Activated T-helper 1 cell treated with anti-CD3 and anti-CD28 coated beads, Interleukin-12 subunit alpha, Interleukin-12 subunit beta, Interleukin-2, Interleukin-4 antibody, amounts not matched to agents 30 ng/mL and 10 ng/mL and 1 ng/mL, durations not matched to agents 14 hours and 24 hours and 36 hours (primary cell): ENCODE measurements around the gene CHRNB1. TPM values are rescaled to one million over a fixed set of nuclear protein-coding genes. Genes with fewer than 3 reads are reported as not detected.

Experiments
- DNase-seq: peaks from one replicate; pipeline ENCODE4 v3.0.0; 2021; ENCODE audit warnings: low spot score
- H3K27ac Mint-ChIP-seq: one replicate; pipeline ENCODE4 v1.8.0; 2021; ENCODE audit warnings: mild to moderate bottlenecking, mixed read lengths
- H3K27me3 Mint-ChIP-seq: one replicate; pipeline ENCODE4 v1.8.0; 2022; ENCODE audit warnings: mild to moderate bottlenecking, moderate library complexity, mixed read lengths; ENCODE audit not compliant: insufficient read depth
- H3K36me3 Mint-ChIP-seq: one replicate; pipeline ENCODE4 v1.8.0; 2021; ENCODE audit warnings: low read depth, mixed read lengths
- H3K4me1 Mint-ChIP-seq: one replicate; pipeline ENCODE4 v1.8.0; 2021; ENCODE audit warnings: low read depth, mixed read lengths
- H3K4me3 Mint-ChIP-seq: one replicate; pipeline ENCODE4 v1.8.0; 2021; ENCODE audit warnings: mild to moderate bottlenecking, moderate library complexity, mixed read lengths
- H3K9me3 Mint-ChIP-seq: one replicate; pipeline ENCODE4 v1.8.0; 2021; ENCODE audit warnings: mixed read lengths
- intact Hi-C: fragments of 100-400 bp; cut with micrococcal nuclease; formaldehyde crosslinking; loops from one replicate; pipeline ENCODE4 v1.15.1; 2024
- total RNA-seq: library from RNA; stranded (reverse); gene quantifications from 2 replicates; pipeline ENCODE4 v1.2.3, GENCODE V29; 2022

CHRNB1 gene, protein sequence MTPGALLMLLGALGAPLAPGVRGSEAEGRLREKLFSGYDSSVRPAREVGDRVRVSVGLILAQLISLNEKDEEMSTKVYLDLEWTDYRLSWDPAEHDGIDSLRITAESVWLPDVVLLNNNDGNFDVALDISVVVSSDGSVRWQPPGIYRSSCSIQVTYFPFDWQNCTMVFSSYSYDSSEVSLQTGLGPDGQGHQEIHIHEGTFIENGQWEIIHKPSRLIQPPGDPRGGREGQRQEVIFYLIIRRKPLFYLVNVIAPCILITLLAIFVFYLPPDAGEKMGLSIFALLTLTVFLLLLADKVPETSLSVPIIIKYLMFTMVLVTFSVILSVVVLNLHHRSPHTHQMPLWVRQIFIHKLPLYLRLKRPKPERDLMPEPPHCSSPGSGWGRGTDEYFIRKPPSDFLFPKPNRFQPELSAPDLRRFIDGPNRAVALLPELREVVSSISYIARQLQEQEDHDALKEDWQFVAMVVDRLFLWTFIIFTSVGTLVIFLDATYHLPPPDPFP
- total RNA-seq, result 6.6 and 7.0 TPM in 2 replicates

DNA sequence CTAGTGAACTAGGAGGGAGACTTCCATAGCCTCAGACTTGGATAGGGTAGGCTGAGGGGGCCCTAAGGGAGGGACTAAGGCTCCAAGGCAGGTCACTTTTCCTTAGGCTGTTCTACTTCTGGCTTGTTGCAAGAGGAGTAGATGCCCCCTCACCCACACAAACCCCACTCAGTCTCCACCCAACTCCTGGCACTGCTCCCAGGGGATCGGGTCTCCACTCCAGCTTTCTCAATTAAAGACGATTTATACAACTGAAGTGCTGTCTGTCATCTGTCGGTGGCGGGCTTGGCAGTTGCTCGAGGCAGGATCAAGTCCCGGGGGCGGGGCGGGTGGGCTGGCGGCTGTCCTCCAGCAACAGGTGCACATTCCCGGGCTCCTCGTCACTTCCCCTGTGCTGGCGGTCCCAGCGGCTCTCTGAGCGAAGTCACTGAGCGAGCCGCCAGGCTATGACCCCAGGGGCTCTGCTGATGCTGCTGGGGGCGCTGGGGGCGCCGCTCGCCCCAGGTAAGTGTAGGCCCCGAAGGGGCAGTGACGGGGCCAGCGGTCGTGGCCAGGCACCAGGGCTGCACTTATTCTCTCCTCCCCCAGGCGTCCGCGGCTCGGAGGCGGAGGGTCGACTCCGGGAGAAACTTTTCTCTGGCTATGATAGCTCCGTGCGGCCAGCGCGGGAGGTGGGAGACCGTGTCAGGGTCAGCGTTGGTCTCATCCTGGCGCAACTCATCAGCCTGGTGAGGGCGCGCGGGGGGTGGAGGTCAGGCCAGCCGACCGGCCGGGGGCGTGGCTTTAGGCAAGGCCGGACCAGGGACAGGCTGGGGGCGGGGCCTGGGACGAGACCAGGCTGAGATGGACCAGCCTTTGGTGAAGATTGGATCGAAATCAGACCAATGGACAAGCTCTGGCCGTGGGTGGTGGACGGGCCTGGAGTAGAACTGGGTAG is at the start of gene CHRNB1:
TSS of gene CHRNB1 (plus strand) at position 380 of the 937 bp plus-strand sequence. CDS start at position 447, 67 bp downstream.
- Mint-ChIP-seq H3K4me3 (peak within 1 kb of the TSS; percentile 79), H3K9me3 (no peaks in the 10 kb centered on the region), H3K27ac (peak within 1 kb of the TSS; percentile 34), H3K36me3 (peaks cover 29% of the 10 kb centered on the region), H3K27me3 (peaks cover 19% of the 10 kb centered on the region), H3K4me1 (peaks cover 20% of the 10 kb centered on the region)
- DNase-seq, result no peak
- intact Hi-C loops, result loop anchor here (1.0 kb wide), 1 partner anchor 10 kb away; no protein-coding TSS in a partner anchor

DNA sequence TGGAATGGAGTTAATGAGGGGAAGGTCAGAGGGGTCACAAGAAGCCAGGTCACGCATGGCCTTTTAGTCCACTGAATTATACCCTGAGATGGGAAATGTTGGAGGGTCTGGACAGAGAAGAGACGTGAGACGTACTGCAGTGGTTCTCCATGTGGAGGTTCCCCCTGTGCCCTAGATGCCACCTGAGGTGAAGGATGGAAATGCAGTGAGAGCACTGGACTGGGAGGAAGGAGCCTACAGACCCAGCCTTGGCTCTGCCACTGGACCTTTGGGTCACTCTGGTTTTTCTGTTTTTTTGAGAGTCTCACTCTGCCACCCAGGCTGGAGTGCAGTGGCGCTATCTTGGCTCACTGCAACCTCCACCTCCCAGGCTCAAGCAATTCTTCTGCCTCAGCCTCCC is 48.7 kb upstream of the CHRNB1 start:
- H3K36me3 Mint-ChIP-seq, result peaks cover 13% of the 10 kb centered on the region

DNA sequence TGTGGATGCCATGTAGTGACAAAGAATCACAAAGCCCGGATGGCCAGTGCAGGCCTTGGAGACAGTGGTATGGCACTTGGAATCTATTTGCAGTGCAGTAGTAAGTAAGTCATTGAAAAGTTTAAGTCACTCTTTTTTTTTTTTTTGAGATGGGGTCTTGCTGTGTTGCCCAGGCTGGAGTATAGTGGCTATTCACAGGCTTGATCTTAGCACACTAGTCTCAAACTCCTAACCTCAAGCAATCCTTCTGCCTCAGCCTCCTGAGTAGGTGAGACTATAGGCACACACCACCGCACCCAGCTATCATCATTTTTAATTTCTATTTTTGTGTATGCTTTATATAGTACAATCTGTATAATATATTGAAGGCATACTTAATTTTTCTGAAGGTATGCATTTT is 46.2 kb upstream of the CHRNB1 start:
- H3K9me3 Mint-ChIP-seq, result no peaks in the 10 kb centered on the region
- H3K4me1 Mint-ChIP-seq, result peaks cover 13% of the 10 kb centered on the region
- H3K36me3 Mint-ChIP-seq, result no peaks in the 10 kb centered on the region
- peaks cover 2% of the 10 kb centered on the region for H3K27me3 Mint-ChIP-seq
- H3K4me3 Mint-ChIP-seq, result no peak overlapping the region
- intact Hi-C loops, result no loop called here
- DNase-seq, result no peak
- no peak overlapping the region for H3K27ac Mint-ChIP-seq

More for the DNA sequence above, 48.7 kb upstream of the CHRNB1 start:
- DNase-seq, result no peak
- Mint-ChIP-seq H3K9me3 (no peaks in the 10 kb centered on the region), H3K27ac (no peak overlapping the region), H3K4me1 (peaks cover 21% of the 10 kb centered on the region), H3K27me3 (peaks cover 2% of the 10 kb centered on the region), H3K4me3 (peak overlapping the region; percentile 19)
- intact Hi-C loops, result no loop called here

DNA sequence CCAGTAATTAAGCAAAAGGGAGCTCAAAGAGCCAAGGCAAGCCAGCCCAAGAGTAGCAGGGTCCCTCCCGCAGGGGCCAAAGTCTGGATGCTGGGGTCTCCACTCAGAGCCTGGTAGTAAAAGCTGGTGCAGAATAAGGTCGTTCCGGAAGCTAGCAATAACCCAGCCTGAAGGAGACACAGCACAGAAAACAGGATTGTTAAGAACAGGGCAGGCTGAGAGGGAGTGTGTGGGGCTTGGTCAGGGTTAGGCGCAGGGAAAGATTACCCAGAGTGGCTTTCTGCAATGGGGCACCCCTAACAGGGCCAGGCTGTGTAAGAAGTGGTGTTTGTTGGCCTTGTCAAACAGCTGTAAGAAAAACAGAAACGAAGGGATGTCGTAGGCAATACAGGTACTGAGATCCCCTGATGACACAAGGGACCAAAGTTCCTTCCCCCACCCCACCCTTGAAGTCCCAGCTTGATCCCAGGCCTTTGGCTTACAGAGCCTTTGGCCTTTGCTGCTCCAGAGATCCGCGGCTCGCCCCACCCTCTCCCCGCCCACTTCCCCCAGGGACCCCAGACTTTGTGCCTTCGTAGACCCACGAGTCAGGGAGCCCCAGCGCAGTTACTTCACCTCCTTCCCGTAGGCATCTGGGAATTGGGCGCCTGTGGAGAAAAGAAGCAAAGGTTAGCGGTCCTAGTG is 41.7 kb upstream of the CHRNB1 start:
- intact Hi-C loops, result loop anchor here (5.0 kb wide), 4 partner anchors 151 to 961 kb away; partner anchors contain the start of genes CNTROB, CTDNEP1, ELP5 and PIMREG
- peaks cover 18% of the 10 kb centered on the region for H3K27me3 Mint-ChIP-seq
- DNase-seq, result no peak
- peaks cover 13% of the 10 kb centered on the region for H3K4me1 Mint-ChIP-seq
- H3K4me3 Mint-ChIP-seq, result peak overlapping the region; percentile 92
- no peaks in the 10 kb centered on the region for H3K9me3 Mint-ChIP-seq
- H3K36me3 Mint-ChIP-seq, result peaks cover 2% of the 10 kb centered on the region
- H3K27ac Mint-ChIP-seq, result peak overlapping the region; percentile 81

DNA sequence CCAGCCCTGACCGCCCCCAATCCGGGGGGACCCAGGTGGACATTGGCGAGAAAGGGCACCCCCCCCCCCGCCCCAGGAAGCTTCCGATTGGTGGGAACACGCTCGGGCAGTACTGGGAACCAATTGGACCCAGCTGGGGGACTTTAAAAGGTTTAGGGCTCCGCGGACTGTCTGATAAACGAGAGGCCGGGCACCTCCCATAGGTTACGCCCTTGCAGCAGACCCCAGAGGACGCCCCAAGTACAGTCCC is 41.2 kb upstream of the CHRNB1 start:
- peaks cover 2% of the 10 kb centered on the region for H3K36me3 Mint-ChIP-seq
- DNase-seq, result no peak
- H3K27me3 Mint-ChIP-seq, result peaks cover 18% of the 10 kb centered on the region
- H3K27ac Mint-ChIP-seq, result peak overlapping the region; percentile 95
- peaks cover 13% of the 10 kb centered on the region for H3K4me1 Mint-ChIP-seq
- intact Hi-C loops, result loop anchor here (5.0 kb wide), 4 partner anchors 151 to 961 kb away; partner anchors contain the start of genes CNTROB, CTDNEP1, ELP5 and PIMREG
- H3K9me3 Mint-ChIP-seq, result no peaks in the 10 kb centered on the region
- peak overlapping the region; percentile 92 for H3K4me3 Mint-ChIP-seq

DNA sequence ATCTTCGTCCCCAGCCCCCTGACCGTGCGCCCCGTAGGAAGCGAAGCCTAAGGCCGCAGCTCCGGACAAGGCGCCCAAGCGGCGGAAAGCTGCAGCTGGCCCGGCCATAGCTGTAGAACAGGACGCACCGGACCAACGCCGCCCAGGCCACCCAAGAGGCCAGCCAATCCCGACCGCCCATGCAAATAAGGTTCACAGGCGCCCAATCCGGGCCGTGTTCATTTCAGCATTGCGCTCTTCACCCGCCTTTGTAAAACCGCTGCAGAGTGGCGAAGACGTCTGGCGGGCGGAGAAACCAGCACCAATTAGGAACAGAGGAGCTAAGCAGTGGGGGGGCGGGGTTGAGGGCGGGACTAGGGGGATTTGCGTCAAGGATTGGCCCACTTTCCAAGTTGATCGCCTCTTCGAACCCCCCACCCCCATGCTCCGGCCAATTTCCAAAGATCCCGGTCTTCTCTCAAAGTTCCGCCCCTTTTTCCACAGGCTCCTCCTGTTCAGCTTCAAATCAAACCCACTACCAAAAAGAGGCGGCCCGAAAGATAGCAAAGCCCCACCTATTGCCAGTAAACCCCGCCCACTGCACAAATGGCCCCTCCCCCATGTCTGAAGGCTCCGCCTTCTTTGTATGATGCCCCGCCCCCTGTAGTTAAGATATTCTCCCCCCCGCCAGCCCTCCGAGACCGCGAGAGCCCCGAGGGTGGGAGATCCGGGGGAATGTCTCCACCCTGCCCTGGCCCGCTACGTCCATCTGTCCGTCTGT is 40.7 kb upstream of the CHRNB1 start, which contains the start of gene TMEM256:
TSS of gene TMEM256 (minus strand) at position 121 of the 760 bp plus-strand sequence. CDS start at position 108, 13 bp downstream.
- intact Hi-C loops, result loop anchor here (1.0 to 5.0 kb wide), 19 partner anchors 10 to 962 kb away; partner anchors contain the start of genes CNTROB, CTDNEP1, EIF5A and ELP5
- peaks cover 13% of the 10 kb centered on the region for H3K4me1 Mint-ChIP-seq
- H3K36me3 Mint-ChIP-seq, result peaks cover 2% of the 10 kb centered on the region
- H3K9me3 Mint-ChIP-seq, result no peaks in the 10 kb centered on the region
- H3K27me3 Mint-ChIP-seq, result peaks cover 21% of the 10 kb centered on the region
- peak within 1 kb of the TSS; percentile 92 for H3K4me3 Mint-ChIP-seq
- peak within 1 kb of the TSS; percentile 95 for H3K27ac Mint-ChIP-seq
- DNase-seq, result peak; percentile 94

DNA sequence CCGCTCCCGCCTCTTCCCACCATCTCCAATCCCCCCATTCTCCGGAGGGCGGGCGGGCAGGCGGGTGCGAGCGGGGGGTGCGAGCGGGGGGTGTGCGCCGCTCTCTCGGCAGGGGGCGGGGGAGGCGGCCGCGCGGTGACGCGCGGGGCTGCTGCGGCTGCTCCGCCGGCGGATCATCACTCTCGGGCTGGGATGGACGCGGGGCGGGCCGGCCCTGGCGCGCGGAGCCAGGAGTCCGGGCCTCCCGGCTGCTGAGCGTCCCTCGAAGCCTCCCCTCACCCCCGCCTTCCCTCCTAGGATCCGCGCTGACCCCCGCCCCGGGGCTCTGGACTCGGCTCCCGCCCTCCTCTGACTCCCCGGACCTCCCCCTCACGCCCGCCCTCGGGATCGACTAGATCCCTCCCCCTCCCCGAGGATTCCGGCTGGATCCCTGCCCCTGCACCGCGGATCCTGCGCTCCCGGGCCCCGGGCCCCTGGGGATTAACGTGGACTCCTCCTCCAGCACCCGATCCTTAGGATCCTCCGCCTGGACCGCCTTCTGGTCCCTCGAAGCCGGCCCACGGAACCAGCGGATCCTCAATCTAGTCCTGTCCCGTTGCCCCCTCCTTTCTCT is 40.0 kb upstream of the CHRNB1 start:
- H3K27me3 Mint-ChIP-seq, result peaks cover 22% of the 10 kb centered on the region
- H3K27ac Mint-ChIP-seq, result peak overlapping the region; percentile 95
- peak overlapping the region; percentile 92 for H3K4me3 Mint-ChIP-seq
- peaks cover 2% of the 10 kb centered on the region for H3K36me3 Mint-ChIP-seq
- DNase-seq, result no peak
- no peaks in the 10 kb centered on the region for H3K9me3 Mint-ChIP-seq
- intact Hi-C loops, result loop anchor here (1.0 to 5.0 kb wide), 19 partner anchors 11 to 963 kb away; partner anchors contain the start of genes CNTROB, CTDNEP1, EIF5A and ELP5
- H3K4me1 Mint-ChIP-seq, result peaks cover 13% of the 10 kb centered on the region

DNA sequence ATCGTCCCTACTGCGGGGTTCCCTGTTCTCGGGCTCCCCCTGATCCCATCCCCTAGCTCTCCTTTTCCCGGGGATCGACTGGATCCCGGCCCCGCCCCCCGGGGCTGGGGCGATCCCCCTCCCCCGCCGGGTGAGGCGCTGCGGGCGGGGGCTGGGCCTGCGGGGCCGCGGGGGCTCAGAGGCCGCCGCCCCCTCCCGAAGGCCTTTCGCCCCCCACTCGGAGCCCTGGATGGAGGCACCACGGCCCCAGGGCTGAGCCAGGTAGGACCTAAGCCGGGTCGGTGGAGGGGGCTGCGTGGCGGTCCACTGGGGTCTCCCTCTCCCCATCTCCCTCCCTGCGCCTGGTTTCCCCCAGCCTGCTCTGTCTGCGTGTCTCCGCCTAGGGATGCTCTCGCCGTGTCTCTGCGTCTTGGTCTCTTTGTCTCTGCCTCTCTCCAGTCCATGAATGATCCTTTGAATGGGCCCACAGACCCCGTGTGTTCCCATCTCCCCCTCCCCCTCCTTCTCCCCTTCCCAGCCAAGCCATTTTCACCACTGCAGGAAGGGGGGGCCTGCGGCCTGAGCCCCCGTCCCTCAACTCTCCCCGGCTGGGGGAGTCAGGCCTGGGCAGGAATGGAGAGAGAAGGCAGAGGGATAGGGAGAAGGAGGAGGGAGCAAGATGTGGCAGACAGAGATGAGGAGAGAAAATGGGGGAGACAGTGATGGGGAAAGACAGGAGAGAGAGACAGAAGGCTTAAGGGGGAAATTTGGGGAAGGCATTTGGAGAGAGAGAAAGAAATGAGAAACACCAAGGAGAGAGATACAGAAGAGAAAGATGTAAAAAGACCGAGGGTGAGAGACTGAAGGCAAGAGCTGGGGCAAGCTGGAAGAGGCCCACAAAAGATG is 39.3 kb upstream of the CHRNB1 start:
- H3K4me3 Mint-ChIP-seq, result peak overlapping the region; percentile 77
- peaks cover 26% of the 10 kb centered on the region for H3K27me3 Mint-ChIP-seq
- intact Hi-C loops, result no loop called here
- peaks cover 13% of the 10 kb centered on the region for H3K4me1 Mint-ChIP-seq
- peaks cover 2% of the 10 kb centered on the region for H3K36me3 Mint-ChIP-seq
- no peaks in the 10 kb centered on the region for H3K9me3 Mint-ChIP-seq
- DNase-seq, result no peak
- H3K27ac Mint-ChIP-seq, result peak overlapping the region; percentile 70

DNA sequence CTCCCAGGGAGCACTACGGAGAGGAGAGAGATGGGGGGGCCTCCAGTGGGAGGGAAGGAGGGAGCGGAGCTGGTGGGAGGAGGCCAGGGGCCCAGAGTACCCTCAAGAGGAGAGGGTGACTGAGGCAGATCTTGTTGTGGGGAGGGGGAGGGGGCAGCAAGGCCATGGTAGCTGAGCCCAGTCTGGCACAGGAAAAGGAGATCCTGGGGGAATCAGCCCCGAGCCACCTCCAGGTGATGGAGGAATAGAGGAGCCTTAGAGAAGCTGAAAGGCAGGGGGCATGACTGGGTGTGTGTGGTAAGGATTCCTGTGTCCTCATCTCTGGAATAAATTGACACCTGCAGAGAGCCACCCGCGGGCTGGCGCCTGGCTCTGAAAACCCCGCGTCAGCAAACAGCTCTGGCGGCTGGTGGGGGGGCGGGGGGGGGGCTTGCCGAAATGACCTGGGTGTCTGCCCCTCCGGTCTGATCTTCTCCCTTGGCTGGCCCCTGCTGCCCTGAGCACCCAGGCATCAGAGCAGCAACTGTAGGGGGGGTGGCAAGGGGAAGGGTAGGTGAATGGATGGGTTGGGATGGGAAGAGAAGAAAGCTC is 38.5 kb upstream of the CHRNB1 start:
- Mint-ChIP-seq H3K27ac (peak overlapping the region; percentile 4), H3K4me3 (peak overlapping the region; percentile 72), H3K4me1 (peaks cover 13% of the 10 kb centered on the region), H3K9me3 (no peaks in the 10 kb centered on the region), H3K36me3 (peaks cover 2% of the 10 kb centered on the region), H3K27me3 (peaks cover 26% of the 10 kb centered on the region)
- intact Hi-C loops, result no loop called here
- DNase-seq, result no peak

DNA sequence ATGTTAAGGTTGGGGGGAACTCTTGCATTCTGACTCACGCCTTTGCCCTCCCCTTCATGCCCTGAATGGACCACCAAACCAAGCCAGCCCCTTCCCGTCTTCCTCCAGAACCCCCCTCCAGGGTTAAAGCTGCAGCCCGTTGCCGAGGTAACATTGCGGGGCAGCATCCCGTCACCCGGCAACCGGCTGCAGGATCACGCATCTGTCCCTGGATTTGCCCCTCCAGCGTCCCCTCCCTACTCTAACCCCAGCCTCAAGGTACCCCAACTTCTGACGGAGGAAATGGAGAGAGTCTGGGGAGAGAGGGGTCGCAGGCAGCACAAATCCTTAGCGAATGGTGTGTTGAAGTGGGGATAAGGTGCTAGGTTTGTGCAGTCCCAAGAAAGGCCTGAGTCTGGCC is 37.8 kb upstream of the CHRNB1 start:
- no peak for DNase-seq
- intact Hi-C loops, result no loop called here
- Mint-ChIP-seq H3K4me1 (peaks cover 13% of the 10 kb centered on the region), H3K36me3 (peaks cover 2% of the 10 kb centered on the region), H3K4me3 (peak overlapping the region; percentile 58), H3K9me3 (no peaks in the 10 kb centered on the region), H3K27me3 (peaks cover 26% of the 10 kb centered on the region), H3K27ac (no peak overlapping the region)
